Kidney (tissue), 14 donors: ENCODE data around the gene DNAJC15. TPM values are rescaled to one million over a fixed set of nuclear protein-coding genes. Genes with fewer than 3 reads are reported as not detected.

Experiments
- DNase-seq, 5 donors: peaks; one replicate each; pipeline ENCODE4 v3.0.0-alpha.2; 2013 to 2020
- FAIRE-seq: peaks from 2 replicates; lab custom pipeline; 2012; peaks lifted over from hg19 to GRCh38; lab: Jason Lieb, UNC
- H3K27ac ChIP-seq, 2 donors: one replicate each; pipeline ENCODE4 v1.7.0; 2013; ENCODE audit warnings: low read depth in 2 of 2, low read length in 2 of 2, inconsistent platforms in 1 of 2
- H3K27me3 ChIP-seq: one replicate; pipeline ENCODE4 v1.7.1; 2013; ENCODE audit warnings: low read length, inconsistent platforms; ENCODE audit not compliant: control insufficient read depth, insufficient read depth
- H3K36me3 ChIP-seq, 3 donors: one replicate each; pipeline versions ENCODE4 v1.7.0 to v1.7.1; 2013; ENCODE audit warnings: low read length in 3 of 3, control low read depth in 1 of 3, inconsistent platforms in 1 of 3; ENCODE audit not compliant: insufficient read depth in 3 of 3, control insufficient read depth in 2 of 3
- H3K4me1 ChIP-seq, 3 donors: one replicate each; pipeline versions ENCODE4 v1.7.0 to v1.7.1; 2013; ENCODE audit warnings: low read length in 3 of 3, inconsistent platforms in 1 of 3, low read depth in 1 of 3; ENCODE audit not compliant: control insufficient read depth in 2 of 3, insufficient read depth in 2 of 3
- H3K4me3 ChIP-seq, 3 donors: one replicate each; pipeline versions ENCODE4 v1.7.0 to v1.8.1; 2013; ENCODE audit warnings: low read length in 3 of 3, control low read depth in 1 of 3, inconsistent platforms in 1 of 3
- H3K9ac ChIP-seq, 3 donors: one replicate each; pipeline versions ENCODE4 v1.7.0 to v1.7.1; 2013; ENCODE audit warnings: low read length in 3 of 3, control low read depth in 1 of 3, inconsistent platforms in 1 of 3
- H3K9me3 ChIP-seq, 3 donors: one replicate each; pipeline versions ENCODE4 v1.7.0 to v1.7.1; 2013; ENCODE audit warnings: low read length in 3 of 3, control low read depth in 1 of 3, inconsistent platforms in 1 of 3; ENCODE audit not compliant: control insufficient read depth in 2 of 3, insufficient read depth in 1 of 3
- CTCF ChIP-seq: IDR thresholded peaks from 3 replicates; pipeline ENCODE4 v1.5.1; 2012; ENCODE audit warnings: mild to moderate bottlenecking, moderate library complexity, borderline replicate concordance; ENCODE audit not compliant: insufficient read depth; ENCODE audit errors: extremely low read depth
- intact Hi-C: fragments of 100-400 bp; cut with DNase I; formaldehyde crosslinking; loops from one replicate; pipeline ENCODE4 v1.11.1; 2022
- polyA plus RNA-seq: library from polyadenylated mRNA; stranded (reverse); fragments of 350-450 nt; fragmentation: Illumina TruSeq; extraction: RNeasy Lipid Tissue Mini Kit (QIAGEN cat#74804); gene quantifications from one replicate; pipeline ENCODE4 v1.2.3, GENCODE V29; 2014; ENCODE audit warnings: low read depth, low replicate concordance; ENCODE audit not compliant: insufficient read depth
- total RNA-seq: library from RNA; stranded (reverse); fragmentation: NEBNext Ultra II Directional; extraction: Animal tissue kit (Norgen Biotek cat#: 25700); gene quantifications from one replicate; pipeline ENCODE4 v1.2.1, GENCODE V29; 2021
- donor health status: control.
- donor health status: control.
- donor health status: control.
- donor health status: control.
- donor health status: control.
- donor health status: DM: yes; HTN: yes; CAD: no.
- donor health status: Normal renal cell carcinoma (clear cell type).

The DNAJC15 gene
- total and polyA plus RNA-seq, 2 donors from 2014 or later, result 18.8 to 31.0 TPM

GRCh38 chr13:42991898-42992763, 31.3 kb upstream of the DNAJC15 start, which contains the start of gene EPSTI1:
EPSTI1 (minus strand) TSS chr13:42992241; CDS start chr13:42992165, 76 bp downstream.
- Histone ChIP-seq H3K9ac (peak within 1 kb of the TSS; percentile 47 to 92 (median 91)), H3K9me3 (no peaks in the 10 kb centered on the region), H3K27ac (peak within 1 kb of the TSS; percentile 85 to 88), H3K4me1 (peaks cover 2 to 7% (median 6%) of the 10 kb centered on the region in 3 donors), H3K27me3 (no peaks in the 10 kb centered on the region), H3K4me3 (peak within 1 kb of the TSS; percentile 70 to 92 (median 89)), H3K36me3 (no peaks in the 10 kb centered on the region)
- intact Hi-C loops, result no loop called here
- no peak for TF ChIP-seq CTCF
- FAIRE-seq (no peak), DNase-seq (peak; percentile 69 to 88 (median 75))

GRCh38 chr13:42992764-42993122, 30.6 kb upstream of the DNAJC15 start:
- peak overlapping the region in 2 of 3 donors; percentile 91 to 92 for H3K9ac ChIP-seq
- TF ChIP-seq CTCF, result no peak
- FAIRE-seq (no peak), DNase-seq (no peak)
- H3K4me1 ChIP-seq, result peaks cover 2 to 7% (median 6%) of the 10 kb centered on the region in 3 donors
- no peaks in the 10 kb centered on the region for H3K27me3 ChIP-seq
- intact Hi-C loops, result no loop called here
- no peaks in the 10 kb centered on the region for H3K36me3 ChIP-seq
- no peaks in the 10 kb centered on the region for H3K9me3 ChIP-seq
- H3K27ac ChIP-seq, result peak overlapping the region; percentile 85 to 88
- peak overlapping the region in 2 of 3 donors; percentile 89 to 92 for H3K4me3 ChIP-seq

- intact Hi-C loops, result no loop called here
- no peak for DNase-seq
- H3K27me3 ChIP-seq, result no peaks in the 10 kb centered on the region
- H3K4me1 ChIP-seq, result peaks cover 2 to 7% (median 6%) of the 10 kb centered on the region in 3 donors
- no peak overlapping the region for H3K9ac ChIP-seq
- H3K9me3 ChIP-seq, result no peaks in the 10 kb centered on the region
- FAIRE-seq, result no peak
- H3K4me3 ChIP-seq, result no peak overlapping the region
- no peak for TF ChIP-seq CTCF
- H3K36me3 ChIP-seq, result no peaks in the 10 kb centered on the region
- no peak overlapping the region for H3K27ac ChIP-seq
Measured at GRCh38 chr13:42994878-42995277, 28.5 kb upstream of the DNAJC15 start.
